RWPE2 (cell line): ENCODE measurements around the gene RABGAP1.

Experiments used
- ATAC-seq: fragments of 200-7000 bp; cut with Tn5 transposase; 3 replicates; pipeline ENCODE4 v1.9.1; 2021; ENCODE audit warnings: low read depth
- DNase-seq: peaks from one replicate; pipeline ENCODE4 v3.0.0-alpha.2; 2020; ENCODE audit warnings: low spot score
- H3K27ac ChIP-seq: fragments of 450-650 bp; 2 replicates; pipeline ENCODE4 v1.5.1; 2017; ENCODE audit warnings: mild to moderate bottlenecking; ENCODE audit not compliant: poor library complexity, severe bottlenecking
- H3K27me3 ChIP-seq: fragments of 250-450 bp; sonication (Bioruptor Pico); 2 replicates; pipeline ENCODE4 v1.5.1; 2021; ENCODE audit warnings: mild to moderate bottlenecking, moderate library complexity; ENCODE audit not compliant: insufficient read depth, poor library complexity, severe bottlenecking
- H3K36me3 ChIP-seq: fragments of 250-450 bp; sonication (Bioruptor Pico); 2 replicates; pipeline ENCODE4 v1.5.1; 2020; ENCODE audit warnings: low read depth, mild to moderate bottlenecking, moderate library complexity
- H3K4me1 ChIP-seq: fragments of 250-450 bp; sonication (Bioruptor Pico); 2 replicates; pipeline ENCODE4 v1.5.1; 2021; ENCODE audit warnings: mild to moderate bottlenecking, moderate library complexity; ENCODE audit not compliant: insufficient read depth, poor library complexity, severe bottlenecking
- H3K4me3 ChIP-seq: fragments of 250-450 bp; sonication (Bioruptor Pico); 2 replicates; pipeline ENCODE4 v1.5.1; 2021; ENCODE audit warnings: mild to moderate bottlenecking, moderate library complexity; ENCODE audit not compliant: severe bottlenecking
- H3K9me3 ChIP-seq: fragments of 250-450 bp; sonication (Bioruptor Pico); 2 replicates; pipeline ENCODE4 v1.5.1; 2021; ENCODE audit warnings: mild to moderate bottlenecking, moderate library complexity; ENCODE audit not compliant: severe bottlenecking
- TF ChIP-seq, protein P1 (sequence below): fragments of 450-650 bp; IDR thresholded peaks from one replicate; pipeline ENCODE4 v1.5.1; 2017; ENCODE audit warnings: mild to moderate bottlenecking, moderate library complexity; ENCODE audit not compliant: poor library complexity, severe bottlenecking

RABGAP1 gene

DNA sequence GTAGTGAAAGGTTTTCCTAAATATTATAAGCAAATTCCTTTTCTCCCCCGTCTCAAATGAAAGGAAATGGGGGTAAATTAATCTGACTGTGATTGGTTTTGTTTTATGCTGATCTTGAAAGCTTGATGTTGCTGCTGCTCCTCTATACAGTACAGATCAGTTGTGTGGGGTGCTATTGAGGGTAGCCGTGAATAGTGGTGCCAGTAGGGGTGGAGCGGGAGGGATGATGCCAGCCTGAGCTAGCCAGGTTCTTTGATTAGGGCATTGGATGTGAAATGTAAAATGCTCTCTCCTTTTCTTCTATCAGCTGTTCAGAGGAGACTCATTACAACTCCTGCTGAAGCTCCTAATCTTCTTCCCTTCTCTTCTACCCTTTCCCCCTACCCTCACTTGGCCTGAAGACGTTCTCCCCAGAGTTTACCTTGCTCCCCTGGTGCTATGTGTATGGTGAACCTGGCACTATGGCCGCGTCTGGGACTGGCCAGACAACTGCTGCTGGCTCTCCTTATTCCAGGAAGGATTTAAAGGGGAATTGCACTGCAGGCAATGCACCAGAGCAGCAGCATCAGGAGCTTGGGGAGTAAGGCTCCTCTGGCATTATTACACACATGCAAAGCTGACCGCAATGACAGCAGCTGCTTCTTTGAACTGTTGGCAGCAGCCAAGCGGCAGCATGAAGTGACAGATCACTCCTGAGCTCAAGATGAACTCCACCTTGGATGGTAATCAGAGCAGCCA is 93.2 kb downstream of the RABGAP1 start:
- DNase-seq (no peak), ATAC-seq (no peak)
- Histone ChIP-seq H3K4me3 (no peak overlapping the region), H3K27me3 (no peaks in the 10 kb centered on the region), H3K36me3 (peaks cover 19% of the 10 kb centered on the region), H3K9me3 (no peaks in the 10 kb centered on the region), H3K27ac (no peak overlapping the region), H3K4me1 (no peaks in the 10 kb centered on the region)
- TF ChIP-seq, protein P1, sequence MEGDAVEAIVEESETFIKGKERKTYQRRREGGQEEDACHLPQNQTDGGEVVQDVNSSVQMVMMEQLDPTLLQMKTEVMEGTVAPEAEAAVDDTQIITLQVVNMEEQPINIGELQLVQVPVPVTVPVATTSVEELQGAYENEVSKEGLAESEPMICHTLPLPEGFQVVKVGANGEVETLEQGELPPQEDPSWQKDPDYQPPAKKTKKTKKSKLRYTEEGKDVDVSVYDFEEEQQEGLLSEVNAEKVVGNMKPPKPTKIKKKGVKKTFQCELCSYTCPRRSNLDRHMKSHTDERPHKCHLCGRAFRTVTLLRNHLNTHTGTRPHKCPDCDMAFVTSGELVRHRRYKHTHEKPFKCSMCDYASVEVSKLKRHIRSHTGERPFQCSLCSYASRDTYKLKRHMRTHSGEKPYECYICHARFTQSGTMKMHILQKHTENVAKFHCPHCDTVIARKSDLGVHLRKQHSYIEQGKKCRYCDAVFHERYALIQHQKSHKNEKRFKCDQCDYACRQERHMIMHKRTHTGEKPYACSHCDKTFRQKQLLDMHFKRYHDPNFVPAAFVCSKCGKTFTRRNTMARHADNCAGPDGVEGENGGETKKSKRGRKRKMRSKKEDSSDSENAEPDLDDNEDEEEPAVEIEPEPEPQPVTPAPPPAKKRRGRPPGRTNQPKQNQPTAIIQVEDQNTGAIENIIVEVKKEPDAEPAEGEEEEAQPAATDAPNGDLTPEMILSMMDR: no peak

DNA sequence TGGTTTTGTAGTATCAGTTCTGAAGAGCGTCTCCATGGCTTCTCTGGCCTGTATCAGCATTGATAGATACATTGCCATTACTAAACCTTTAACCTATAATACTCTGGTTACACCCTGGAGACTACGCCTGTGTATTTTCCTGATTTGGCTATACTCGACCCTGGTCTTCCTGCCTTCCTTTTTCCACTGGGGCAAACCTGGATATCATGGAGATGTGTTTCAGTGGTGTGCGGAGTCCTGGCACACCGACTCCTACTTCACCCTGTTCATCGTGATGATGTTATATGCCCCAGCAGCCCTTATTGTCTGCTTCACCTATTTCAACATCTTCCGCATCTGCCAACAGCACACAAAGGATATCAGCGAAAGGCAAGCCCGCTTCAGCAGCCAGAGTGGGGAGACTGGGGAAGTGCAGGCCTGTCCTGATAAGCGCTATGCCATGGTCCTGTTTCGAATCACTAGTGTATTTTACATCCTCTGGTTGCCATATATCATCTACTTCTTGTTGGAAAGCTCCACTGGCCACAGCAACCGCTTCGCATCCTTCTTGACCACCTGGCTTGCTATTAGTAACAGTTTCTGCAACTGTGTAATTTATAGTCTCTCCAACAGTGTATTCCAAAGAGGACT is 94.2 kb downstream of the RABGAP1 start:
- H3K27ac ChIP-seq: no peak overlapping the region
- no peak for ATAC-seq
- TF ChIP-seq, protein P1: no peak
- DNase-seq: no peak
- no peak overlapping the region for H3K4me3 ChIP-seq
- H3K9me3 ChIP-seq: no peaks in the 10 kb centered on the region
- H3K27me3 ChIP-seq: no peaks in the 10 kb centered on the region
- H3K36me3 ChIP-seq: peaks cover 18% of the 10 kb centered on the region
- no peaks in the 10 kb centered on the region for H3K4me1 ChIP-seq

DNA sequence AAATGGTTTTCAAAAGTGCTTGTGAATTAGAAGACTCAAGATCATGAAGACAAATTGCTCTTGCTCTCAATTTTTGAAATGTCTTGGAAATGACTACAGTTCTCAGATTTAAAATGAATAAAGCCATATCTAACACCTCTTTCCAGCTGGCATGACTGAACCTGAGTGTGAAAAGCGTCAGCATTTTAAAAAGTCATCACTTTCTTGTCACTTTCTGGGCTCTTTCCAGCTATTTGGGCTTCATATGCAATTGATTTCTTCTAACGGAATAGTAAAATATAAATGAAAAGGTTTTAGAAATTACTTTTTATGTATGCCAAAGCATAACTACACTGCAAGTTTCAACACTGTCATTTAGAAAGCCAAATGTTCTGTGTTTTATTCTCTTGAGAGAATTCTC is 95.0 kb downstream of the RABGAP1 start:
- no peak overlapping the region for H3K4me3 ChIP-seq
- no peaks in the 10 kb centered on the region for H3K9me3 ChIP-seq
- no peak overlapping the region for H3K27ac ChIP-seq
- no peak for ATAC-seq
- H3K4me1 ChIP-seq: no peaks in the 10 kb centered on the region
- no peaks in the 10 kb centered on the region for H3K27me3 ChIP-seq
- TF ChIP-seq, protein P1: no peak
- H3K36me3 ChIP-seq: peaks cover 18% of the 10 kb centered on the region
- DNase-seq: no peak

DNA sequence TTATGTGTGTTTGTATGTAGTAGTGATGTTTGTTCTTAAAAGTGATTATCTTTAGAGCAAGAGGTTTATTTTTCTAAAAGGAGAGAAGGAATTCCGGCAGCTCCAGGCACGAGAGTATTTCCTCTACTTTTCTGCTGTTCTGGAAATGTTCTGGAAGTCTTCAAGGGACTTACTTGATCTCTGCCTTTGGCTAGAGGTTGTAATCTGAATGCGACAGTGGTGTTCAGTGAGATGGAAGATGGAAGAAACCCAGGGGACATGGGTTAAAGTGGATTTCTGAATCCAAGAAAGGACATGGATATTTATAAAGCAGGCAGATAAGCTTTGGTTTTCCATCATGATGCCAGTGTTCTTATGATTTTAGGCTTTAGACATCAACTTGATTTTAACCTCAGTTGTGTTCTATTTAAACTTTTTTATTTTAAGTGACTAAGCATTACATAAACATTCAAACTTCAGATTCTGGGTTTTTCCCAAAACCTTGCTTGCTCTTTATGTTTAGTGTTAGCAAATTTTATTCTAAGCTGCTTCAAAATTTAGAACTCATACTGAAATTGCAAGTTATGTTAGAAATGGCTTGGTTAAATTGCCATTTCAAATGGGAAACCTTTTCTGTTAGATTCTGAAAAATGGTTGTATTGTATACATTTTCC is 96.2 kb downstream of the RABGAP1 start:
- no peak for DNase-seq
- Histone ChIP-seq H3K4me3 (no peak overlapping the region), H3K9me3 (no peaks in the 10 kb centered on the region), H3K36me3 (peaks cover 18% of the 10 kb centered on the region), H3K27ac (no peak overlapping the region), H3K4me1 (no peaks in the 10 kb centered on the region), H3K27me3 (no peaks in the 10 kb centered on the region)
- TF ChIP-seq, protein P1: no peak
- ATAC-seq: no peak
